ENCODE measurements around the gene TANGO6.
"Not testable (repeated sequence)": the region's sequence is repeated elsewhere in the genome, so short reads cannot be mapped to it uniquely, and the experiment has no call there.

The TANGO6 gene

DNA sequence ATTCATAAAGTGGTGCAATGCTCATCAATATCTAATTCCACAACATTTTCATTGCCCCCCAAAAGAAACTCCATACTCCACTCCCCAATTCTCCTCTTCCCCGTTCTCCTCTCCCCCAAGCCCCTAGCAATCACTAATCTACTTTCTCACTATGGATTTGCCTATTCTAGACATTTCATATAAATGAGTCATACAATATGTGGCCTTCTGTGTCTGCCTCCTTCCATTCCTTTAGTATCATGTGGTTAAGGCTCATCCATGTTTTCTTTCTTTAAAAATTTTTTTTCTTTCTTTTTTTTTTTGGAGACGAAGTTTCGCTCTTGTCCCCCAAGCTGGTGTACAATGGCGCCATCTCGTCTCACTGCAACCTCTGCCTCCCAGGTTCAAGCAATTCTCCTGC, 205.8 kb downstream of the TANGO6 start:
- no peak for DNase-seq (ENCODE audit: extremely low spot score)
- no peak for TF ChIP-seq HDGF (IDR thresholded peaks at IDR 0.05; ENCODE audit: borderline replicate concordance)
- TF ChIP-seq FOXM1 (IDR thresholded peaks at IDR 0.05; ENCODE audit: borderline replicate concordance): no peak
- no peak for TF ChIP-seq ELF4 (IDR thresholded peaks at IDR 0.05)
- TF ChIP-seq CTBP1 (IDR thresholded peaks at IDR 0.05; ENCODE audit: borderline replicate concordance): no peak
- no peak for TF ChIP-seq ARNT (IDR thresholded peaks at IDR 0.05)
- TF ChIP-seq ZNF384 (IDR thresholded peaks at IDR 0.05): no peak
- TF ChIP-seq L3MBTL2 (conservative IDR thresholded peaks at IDR 0.05): no peak
- TF ChIP-seq FOXK2 (IDR thresholded peaks at IDR 0.05): no peak
- ChIA-PET POLR2A (no interaction called here), CTCF (no interaction called here)

- ChIA-PET POLR2A (no interaction called here), CTCF (no interaction called here)
- no peak for TF ChIP-seq FOXA1 (IDR thresholded peaks at IDR 0.05)
- no peak for TF ChIP-seq ELF4 (IDR thresholded peaks at IDR 0.05)
- no peak for TF ChIP-seq FOXK2 (IDR thresholded peaks at IDR 0.05)
- no peak for TF ChIP-seq TARDBP (IDR thresholded peaks at IDR 0.05)
- no peak for TF ChIP-seq SUZ12 (IDR thresholded peaks at IDR 0.05)
- TF ChIP-seq ZNF384 (IDR thresholded peaks at IDR 0.05): no peak
- no peak for DNase-seq (ENCODE audit: extremely low spot score)
Measured at GRCh38 chr16:69049603-69050375, 206.5 kb downstream of the TANGO6 start.

DNA sequence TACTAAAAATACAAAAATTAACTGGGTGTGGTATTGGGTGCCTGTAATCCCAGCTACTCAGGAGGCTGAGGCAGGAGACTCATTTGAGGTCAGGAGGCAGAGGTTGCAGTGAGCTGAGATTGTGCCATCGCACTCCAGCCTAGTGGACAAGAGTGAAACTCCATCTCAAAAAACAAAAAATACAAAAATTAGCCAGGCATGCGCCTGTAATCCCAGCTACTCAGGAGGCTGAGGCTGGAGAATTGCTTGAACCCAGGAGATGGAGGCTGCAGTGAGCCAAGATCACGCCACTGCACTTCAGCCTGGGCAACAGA, 208.1 kb downstream of the TANGO6 start:
- POLR2A ChIA-PET: not testable (repeated sequence)

GRCh38 chr16:69055008-69055407, 211.7 kb downstream of the TANGO6 start:
- DNase-seq (ENCODE audit: extremely low spot score): no peak
- POLR2A ChIA-PET: no interaction called here
- TF ChIP-seq BHLHE40 (IDR thresholded peaks at IDR 0.05; ENCODE audit: borderline replicate concordance) (no peak), HDGF (IDR thresholded peaks at IDR 0.05; ENCODE audit: borderline replicate concordance) (no peak), FOXK2 (IDR thresholded peaks at IDR 0.05) (no peak)
- CTCF ChIA-PET: no interaction called here

More for the DNA sequence above, 208.1 kb downstream of the TANGO6 start:
- DNase-seq (ENCODE audit: extremely low spot score): not testable (repeated sequence)
- CTCF ChIA-PET: interaction anchor here (0.5 kb wide), 1 partner anchor 203 kb away, joined by 4 read pairs; no protein-coding TSS in a partner anchor

GRCh38 chr16:69055980-69056379, 212.6 kb downstream of the TANGO6 start:
- no peak for DNase-seq (ENCODE audit: extremely low spot score)
- POLR2A ChIA-PET: no interaction called here
- CTCF ChIA-PET: no interaction called here
- TF ChIP-seq CTBP1 (IDR thresholded peaks at IDR 0.05; ENCODE audit: borderline replicate concordance) (no peak), BHLHE40 (IDR thresholded peaks at IDR 0.05; ENCODE audit: borderline replicate concordance) (no peak), FOXK2 (IDR thresholded peaks at IDR 0.05) (no peak), SP1 (IDR thresholded peaks at IDR 0.05) (no peak), L3MBTL2 (conservative IDR thresholded peaks at IDR 0.05) (no peak), SUZ12 (IDR thresholded peaks at IDR 0.05) (no peak), ARNT (IDR thresholded peaks at IDR 0.05) (no peak), PKNOX1 (IDR thresholded peaks at IDR 0.05) (no peak), NFRKB (IDR thresholded peaks at IDR 0.05) (no peak), ZNF384 (IDR thresholded peaks at IDR 0.05) (no peak), HDGF (IDR thresholded peaks at IDR 0.05; ENCODE audit: borderline replicate concordance) (no peak)

DNA sequence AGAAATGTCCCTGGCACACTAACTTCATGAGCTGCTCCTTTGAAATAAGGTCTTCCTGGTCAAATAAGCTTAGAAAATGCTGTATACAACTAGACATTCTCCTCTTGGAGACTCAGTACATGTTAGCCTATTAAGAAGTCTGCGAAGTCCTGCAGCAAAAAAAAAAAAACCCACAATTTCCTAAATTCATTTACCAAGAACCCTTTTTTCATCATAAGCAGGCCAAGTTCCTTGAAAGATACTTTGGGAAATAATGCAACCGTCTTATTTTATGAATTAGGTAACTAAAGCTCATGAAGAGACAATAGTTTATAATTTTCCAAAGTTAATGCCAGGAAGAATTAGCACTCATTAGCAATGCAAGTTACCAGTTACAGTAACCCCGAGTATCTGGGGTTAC, 213.1 kb downstream of the TANGO6 start:
- POLR2A ChIA-PET: no interaction called here
- DNase-seq (ENCODE audit: extremely low spot score): no peak
- TF ChIP-seq FOXA1 (IDR thresholded peaks at IDR 0.05): no peak
- TF ChIP-seq ZNF384 (IDR thresholded peaks at IDR 0.05): no peak
- no peak for TF ChIP-seq LEF1 (IDR thresholded peaks at IDR 0.05; ENCODE audit: borderline replicate concordance)
- no peak for TF ChIP-seq L3MBTL2 (conservative IDR thresholded peaks at IDR 0.05)
- no peak for TF ChIP-seq ELF4 (IDR thresholded peaks at IDR 0.05)
- no peak for TF ChIP-seq HDGF (IDR thresholded peaks at IDR 0.05; ENCODE audit: borderline replicate concordance)
- TF ChIP-seq FOXK2 (IDR thresholded peaks at IDR 0.05): no peak
- TF ChIP-seq BHLHE40 (IDR thresholded peaks at IDR 0.05; ENCODE audit: borderline replicate concordance): no peak
- no peak for TF ChIP-seq NFRKB (IDR thresholded peaks at IDR 0.05)
- TF ChIP-seq SUZ12 (IDR thresholded peaks at IDR 0.05): no peak
- no peak for TF ChIP-seq SP1 (IDR thresholded peaks at IDR 0.05)
- no peak for TF ChIP-seq TARDBP (IDR thresholded peaks at IDR 0.05)
- TF ChIP-seq CTBP1 (IDR thresholded peaks at IDR 0.05; ENCODE audit: borderline replicate concordance): no peak
- no peak for TF ChIP-seq FOXM1 (IDR thresholded peaks at IDR 0.05; ENCODE audit: borderline replicate concordance)
- no peak for TF ChIP-seq ARNT (IDR thresholded peaks at IDR 0.05)
- no peak for TF ChIP-seq PKNOX1 (IDR thresholded peaks at IDR 0.05)
- CTCF ChIA-PET: no interaction called here

DNA sequence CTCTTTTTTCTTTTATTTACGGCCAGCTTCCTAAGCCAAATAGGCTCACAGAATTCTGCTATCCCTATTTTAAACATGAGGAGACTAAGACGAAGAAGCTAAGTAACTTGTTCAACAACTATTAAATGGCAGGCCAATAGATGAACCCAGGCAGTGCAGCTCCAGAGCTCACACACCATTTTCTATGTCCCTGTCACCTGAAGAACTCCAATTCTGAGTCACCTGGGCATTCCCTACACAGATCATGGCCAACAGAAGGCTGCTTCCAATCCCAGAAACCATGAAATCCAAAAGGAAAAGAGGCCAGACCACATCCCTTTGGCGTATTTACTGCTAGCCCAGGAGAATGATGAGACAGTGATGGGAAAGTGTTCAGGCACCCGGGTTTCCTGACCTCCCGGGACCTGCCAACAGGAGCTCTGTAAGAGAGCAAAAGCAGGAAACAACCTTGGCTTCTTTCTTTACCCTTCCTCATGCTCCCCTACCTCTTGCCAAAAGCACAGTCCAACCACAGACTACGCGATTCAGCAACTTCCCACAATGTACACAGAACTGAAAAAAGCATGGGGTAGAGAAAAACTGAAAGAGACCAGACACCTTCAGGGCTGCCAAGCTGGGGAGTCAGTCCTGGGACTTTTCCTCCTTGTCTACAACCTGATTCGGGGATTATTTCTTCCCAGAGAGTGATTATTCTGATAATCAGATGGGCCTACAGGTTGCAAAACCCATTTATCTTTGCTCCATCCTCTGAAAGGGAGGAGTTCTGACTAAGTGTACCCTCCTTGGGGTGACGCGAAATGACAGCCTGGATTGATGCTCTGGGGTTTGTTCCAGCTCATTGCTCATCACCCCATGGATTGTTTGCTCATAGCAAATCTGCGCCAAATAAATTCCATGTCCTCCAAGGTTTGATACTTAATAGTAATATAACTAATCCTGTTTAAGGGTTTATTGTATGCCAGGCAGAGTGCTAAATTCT, 214.4 kb downstream of the TANGO6 start:
- TF ChIP-seq L3MBTL2 (conservative IDR thresholded peaks at IDR 0.05) (no peak), LEF1 (IDR thresholded peaks at IDR 0.05; ENCODE audit: borderline replicate concordance) (no peak), SUZ12 (IDR thresholded peaks at IDR 0.05) (no peak), SP1 (IDR thresholded peaks at IDR 0.05) (no peak), TARDBP (IDR thresholded peaks at IDR 0.05) (no peak), ELF4 (IDR thresholded peaks at IDR 0.05) (no peak), FOXM1 (IDR thresholded peaks at IDR 0.05; ENCODE audit: borderline replicate concordance) (no peak), PKNOX1 (IDR thresholded peaks at IDR 0.05) (no peak), ARNT (IDR thresholded peaks at IDR 0.05) (no peak), HDGF (IDR thresholded peaks at IDR 0.05; ENCODE audit: borderline replicate concordance) (no peak), BHLHE40 (IDR thresholded peaks at IDR 0.05; ENCODE audit: borderline replicate concordance) (no peak), CTBP1 (IDR thresholded peaks at IDR 0.05; ENCODE audit: borderline replicate concordance) (no peak), NFRKB (IDR thresholded peaks at IDR 0.05) (no peak), FOXK2 (IDR thresholded peaks at IDR 0.05) (no peak), ZNF384 (IDR thresholded peaks at IDR 0.05) (no peak)
- no peak for DNase-seq (ENCODE audit: extremely low spot score)
- ChIA-PET CTCF (no interaction called here), POLR2A (no interaction called here)

GRCh38 chr16:69063491-69063890, 220.2 kb downstream of the TANGO6 start:
- POLR2A ChIA-PET; DNase-seq (ENCODE audit: extremely low spot score): not testable (repeated sequence)

More at GRCh38 chr16:69063491-69063890, 220.2 kb downstream of the TANGO6 start:
- CTCF ChIA-PET: not testable (repeated sequence)
